K562 (cell line): Measurements from ENCODE around the gene WDR81. TPM values are rescaled to one million over a fixed set of nuclear protein-coding genes. Genes with fewer than 3 reads are reported as not detected.
A peak's percentile ranks its signal among the peaks of the same experiment; 100 is the strongest.

Experiments used
- ERF ChIP-seq: fragments of 450-650 bp; formaldehyde crosslinking; IDR thresholded peaks from 2 replicates; pipeline ENCODE4 v1.4.0; 2020; ENCODE audit warnings: mild to moderate bottlenecking, mixed read lengths
- FOXJ3 ChIP-seq: sonication (generic); formaldehyde crosslinking; IDR thresholded peaks from 2 replicates; pipeline ENCODE4 v1.4.0; 2020; ENCODE audit warnings: mild to moderate bottlenecking, missing genetic modification reagents
- MAFF ChIP-seq: IDR thresholded peaks from 2 replicates; pipeline ENCODE4 v1.6.1; 2012; ENCODE audit warnings: low read length, improper control_type of control experiment
- MCM7 ChIP-seq, 2 experiments: fragments of 450-650 bp; IDR thresholded peaks; 2 replicates each; pipeline ENCODE4 v1.6.1; 2016 to 2018
- NEUROD1 ChIP-seq: fragments of 150-350 bp; IDR thresholded peaks from 2 replicates; pipeline ENCODE4 v1.6.1; 2014; ENCODE audit warnings: borderline replicate concordance, low read length, low read depth; ENCODE audit not compliant: partially characterized antibody
- SPI1 ChIP-seq: IDR thresholded peaks from 2 replicates; pipeline ENCODE4 v1.6.1; 2011; ENCODE audit warnings: low read depth, low read length, control low read depth, borderline replicate concordance
- polyA plus RNA-seq, 8 experiments: library from polyadenylated mRNA; depleted of rRNA in 4 of 8; stranded (reverse) in 5 of 8; unstranded in 3 of 8; fragments of >200 nt; fragmentation: Nextera tagmentation in 2 of 8; fragmentation: Illumina TruSeq in 1 of 8; extraction: Ambion mirVana in 2 of 8; extraction: Trizol in 1 of 8; gene quantifications; 2 replicates each; pipeline versions ENCODE4 v1.2.1 to v1.2.3, GENCODE V29; 2011 to 2014; ENCODE audit warnings: inconsistent platforms in 1 of 8, missing spikeins in 1 of 8
- total RNA-seq, 7 experiments: library from RNA; depleted of rRNA in 6 of 7; stranded (reverse); fragments of >200 nt in 6 of 7; fragmentation: Illumina TruSeq in 2 of 7; extraction: Trizol in 2 of 7; gene quantifications; 2 replicates each; pipeline versions ENCODE4 v1.2.1 to v1.2.3, GENCODE V29; 2011 to 2021; ENCODE audit warnings: low replicate concordance in 1 of 7
- TF ChIP-seq, protein P1 (sequence below), 2 experiments: fragments of 250-450 bp in 1 of 2; fragments of 450-650 bp in 1 of 2; sonication (Bioruptor Pico) in 1 of 2; IDR thresholded peaks; 2 replicates each; pipeline versions ENCODE4 v1.6.1 to v1.8.0; 2016 to 2021; ENCODE audit warnings: mild to moderate bottlenecking in 2 of 2, moderate library complexity in 2 of 2, missing compliant biosample characterization in 1 of 2, missing genetic modification characterization in 1 of 2
- TF ChIP-seq, protein P2 (sequence below), 2 experiments: fragments of 450-650 bp in 1 of 2; sonication (generic) in 1 of 2; formaldehyde crosslinking in 1 of 2; IDR thresholded peaks; 2 replicates each; pipeline versions ENCODE4 v1.7.1 to v1.9.0; 2016 to 2022; ENCODE audit warnings: inconsistent platforms in 1 of 2, mild to moderate bottlenecking in 1 of 2, missing genetic modification reagents in 1 of 2
- TF ChIP-seq, protein P3 (sequence below), 3 experiments: fragments of 200-800 bp in 1 of 3; sonication (Bioruptor generic) in 1 of 3; sonication (generic) in 1 of 3; formaldehyde crosslinking in 1 of 3; IDR thresholded peaks; 2 replicates each; pipeline versions ENCODE4 v1.6.1 to v1.8.0; 2016 to 2022; ENCODE audit warnings: mild to moderate bottlenecking in 2 of 3, missing compliant biosample characterization in 2 of 3, missing genetic modification characterization in 2 of 3, missing genetic modification reagents in 1 of 3
- TF ChIP-seq, protein P4 (sequence below): fragments of 450-650 bp; formaldehyde crosslinking; conservative IDR thresholded peaks from 2 replicates; pipeline ENCODE4 v1.4.0; 2022; ENCODE audit warnings: mild to moderate bottlenecking, missing genetic modification characterization

Gene WDR81
- total and polyA plus RNA-seq, 9 of the 15 experiments (the other 6 are each of a cell fraction or from before 2014, with no cell fraction given): 0.01 to 17.1 (median 3.3) TPM

GRCh38 chr17:1762901-1763898 is 38.7 kb downstream of the WDR81 start (continued):
- TF ChIP-seq, protein P1, sequence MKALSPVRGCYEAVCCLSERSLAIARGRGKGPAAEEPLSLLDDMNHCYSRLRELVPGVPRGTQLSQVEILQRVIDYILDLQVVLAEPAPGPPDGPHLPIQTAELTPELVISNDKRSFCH (CRISPR knock-in tag; IDR thresholded peaks at IDR 0.05): no peak
- TF ChIP-seq, protein P1 (tag; IDR thresholded peaks at IDR 0.05): no peak
- no peak for TF ChIP-seq MCM7 (IDR thresholded peaks at IDR 0.05)
- TF ChIP-seq MAFF: no peak
- TF ChIP-seq SPI1: peak; percentile 41; the same call in 1 of the 2 replicates
- TF ChIP-seq FOXJ3 (CRISPR knock-in tag): no peak
- no peak for TF ChIP-seq ERF (CRISPR knock-in tag)
- TF ChIP-seq, protein P2, sequence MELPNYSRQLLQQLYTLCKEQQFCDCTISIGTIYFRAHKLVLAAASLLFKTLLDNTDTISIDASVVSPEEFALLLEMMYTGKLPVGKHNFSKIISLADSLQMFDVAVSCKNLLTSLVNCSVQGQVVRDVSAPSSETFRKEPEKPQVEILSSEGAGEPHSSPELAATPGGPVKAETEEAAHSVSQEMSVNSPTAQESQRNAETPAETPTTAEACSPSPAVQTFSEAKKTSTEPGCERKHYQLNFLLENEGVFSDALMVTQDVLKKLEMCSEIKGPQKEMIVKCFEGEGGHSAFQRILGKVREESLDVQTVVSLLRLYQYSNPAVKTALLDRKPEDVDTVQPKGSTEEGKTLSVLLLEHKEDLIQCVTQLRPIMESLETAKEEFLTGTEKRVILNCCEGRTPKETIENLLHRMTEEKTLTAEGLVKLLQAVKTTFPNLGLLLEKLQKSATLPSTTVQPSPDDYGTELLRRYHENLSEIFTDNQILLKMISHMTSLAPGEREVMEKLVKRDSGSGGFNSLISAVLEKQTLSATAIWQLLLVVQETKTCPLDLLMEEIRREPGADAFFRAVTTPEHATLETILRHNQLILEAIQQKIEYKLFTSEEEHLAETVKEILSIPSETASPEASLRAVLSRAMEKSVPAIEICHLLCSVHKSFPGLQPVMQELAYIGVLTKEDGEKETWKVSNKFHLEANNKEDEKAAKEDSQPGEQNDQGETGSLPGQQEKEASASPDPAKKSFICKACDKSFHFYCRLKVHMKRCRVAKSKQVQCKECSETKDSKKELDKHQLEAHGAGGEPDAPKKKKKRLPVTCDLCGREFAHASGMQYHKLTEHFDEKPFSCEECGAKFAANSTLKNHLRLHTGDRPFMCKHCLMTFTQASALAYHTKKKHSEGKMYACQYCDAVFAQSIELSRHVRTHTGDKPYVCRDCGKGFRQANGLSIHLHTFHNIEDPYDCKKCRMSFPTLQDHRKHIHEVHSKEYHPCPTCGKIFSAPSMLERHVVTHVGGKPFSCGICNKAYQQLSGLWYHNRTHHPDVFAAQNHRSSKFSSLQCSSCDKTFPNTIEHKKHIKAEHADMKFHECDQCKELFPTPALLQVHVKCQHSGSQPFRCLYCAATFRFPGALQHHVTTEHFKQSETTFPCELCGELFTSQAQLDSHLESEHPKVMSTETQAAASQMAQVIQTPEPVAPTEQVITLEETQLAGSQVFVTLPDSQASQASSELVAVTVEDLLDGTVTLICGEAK (IDR thresholded peaks at IDR 0.05): no peak
- TF ChIP-seq, protein P2 (CRISPR knock-in tag; IDR thresholded peaks at IDR 0.05): no peak
- TF ChIP-seq, protein P3, sequence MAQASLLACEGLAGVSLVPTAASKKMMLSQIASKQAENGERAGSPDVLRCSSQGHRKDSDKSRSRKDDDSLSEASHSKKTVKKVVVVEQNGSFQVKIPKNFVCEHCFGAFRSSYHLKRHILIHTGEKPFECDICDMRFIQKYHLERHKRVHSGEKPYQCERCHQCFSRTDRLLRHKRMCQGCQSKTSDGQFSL (CRISPR knock-in tag; IDR thresholded peaks at IDR 0.05): 0 out of 2 replicates have a peak, but pooled peaks have one; percentile 41
- TF ChIP-seq, protein P3 (tag; IDR thresholded peaks at IDR 0.05): no peak
- TF ChIP-seq, protein P4, sequence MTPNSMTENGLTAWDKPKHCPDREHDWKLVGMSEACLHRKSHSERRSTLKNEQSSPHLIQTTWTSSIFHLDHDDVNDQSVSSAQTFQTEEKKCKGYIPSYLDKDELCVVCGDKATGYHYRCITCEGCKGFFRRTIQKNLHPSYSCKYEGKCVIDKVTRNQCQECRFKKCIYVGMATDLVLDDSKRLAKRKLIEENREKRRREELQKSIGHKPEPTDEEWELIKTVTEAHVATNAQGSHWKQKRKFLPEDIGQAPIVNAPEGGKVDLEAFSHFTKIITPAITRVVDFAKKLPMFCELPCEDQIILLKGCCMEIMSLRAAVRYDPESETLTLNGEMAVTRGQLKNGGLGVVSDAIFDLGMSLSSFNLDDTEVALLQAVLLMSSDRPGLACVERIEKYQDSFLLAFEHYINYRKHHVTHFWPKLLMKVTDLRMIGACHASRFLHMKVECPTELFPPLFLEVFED: no peak
- TF ChIP-seq NEUROD1: no peak
